ENCODE data around the gene UQCRFS1.

DNA sequence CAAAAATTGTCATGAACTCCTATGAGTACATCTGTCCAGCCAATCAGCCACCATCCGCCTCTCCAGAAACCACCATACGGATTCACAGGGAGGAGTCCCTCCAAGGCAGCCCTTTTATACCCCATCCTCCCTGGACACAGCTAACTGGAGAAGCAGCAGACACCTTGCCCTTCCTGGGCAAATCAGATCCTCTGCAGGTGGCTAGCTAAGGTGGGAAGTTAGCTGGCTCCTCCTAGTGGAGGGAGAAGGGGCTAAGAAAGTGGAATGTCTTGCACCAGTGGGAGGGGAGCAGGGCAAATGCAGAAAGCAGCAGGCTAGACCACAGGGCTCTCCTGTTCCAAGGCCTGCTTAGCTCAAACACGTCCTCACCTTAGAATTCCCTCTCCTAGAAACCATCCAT, 46.2 kb upstream of the UQCRFS1 start:
- TF ChIP-seq CTCF (IDR thresholded peaks at IDR 0.05) (no peak), POLR2A (IDR thresholded peaks at IDR 0.05) (no peak), POLR2AphosphoS5 (IDR thresholded peaks at IDR 0.05) (no peak)

Data from breast epithelium (tissue), 3 donors.